GM23338 (cell line): Measurements from ENCODE around the gene INO80C. TPM values are rescaled to one million over a fixed set of nuclear protein-coding genes. Genes with fewer than 3 reads are reported as not detected.

Source experiments
- ATAC-seq: fragments of 200-7000 bp; cut with Tn5 transposase; 3 replicates; pipeline ENCODE4 v1.9.1; 2020
- DNase-seq: peaks from one replicate; pipeline ENCODE4 v3.0.0-alpha.2; 2015; ENCODE audit warnings: low spot score
- H2AFZ ChIP-seq: fragments of 200-600 bp; sonication (generic); 2 replicates; pipeline ENCODE4 v1.8.0; 2016; ENCODE audit warnings: antibody characterized with exemption, mild to moderate bottlenecking, moderate library complexity
- H3F3A ChIP-seq: fragments of 200-600 bp; sonication (generic); replicated peaks from 2 replicates; pipeline ENCODE4 v1.8.0; 2017; ENCODE audit warnings: antibody characterized with exemption, mixed run types, low read depth
- H3K27ac ChIP-seq: fragments of 200-600 bp; sonication (generic); 2 replicates; pipeline ENCODE4 v1.6.1; 2016; ENCODE audit warnings: low read depth
- H3K27me3 ChIP-seq: fragments of 200-600 bp; sonication (generic); 2 replicates; pipeline ENCODE4 v1.8.0; 2016; ENCODE audit warnings: mild to moderate bottlenecking, mixed run types, moderate library complexity; ENCODE audit not compliant: insufficient read depth
- H3K36me3 ChIP-seq: fragments of 200-600 bp; sonication (generic); 2 replicates; pipeline ENCODE4 v1.8.0; 2016; ENCODE audit warnings: mild to moderate bottlenecking; ENCODE audit not compliant: insufficient read depth
- H3K4me1 ChIP-seq: fragments of 200-600 bp; sonication (generic); 2 replicates; pipeline ENCODE4 v1.8.0; 2016; ENCODE audit warnings: mild to moderate bottlenecking, moderate library complexity; ENCODE audit not compliant: insufficient read depth
- H3K4me2 ChIP-seq: fragments of 200-600 bp; sonication (generic); 2 replicates; pipeline ENCODE4 v1.7.1; 2017; ENCODE audit warnings: mixed run types
- H3K4me3 ChIP-seq: fragments of 200-600 bp; sonication (generic); 2 replicates; pipeline ENCODE4 v1.6.1; 2016; ENCODE audit warnings: mixed run types
- H3K79me2 ChIP-seq: fragments of 200-600 bp; sonication (generic); replicated peaks from 2 replicates; pipeline ENCODE4 v1.8.0; 2017; ENCODE audit warnings: mild to moderate bottlenecking; ENCODE audit not compliant: insufficient read depth
- H3K9me2 ChIP-seq: fragments of 200-600 bp; sonication (generic); 2 replicates; pipeline ENCODE4 v1.8.0; 2017; ENCODE audit not compliant: insufficient read depth
- H4K20me1 ChIP-seq: fragments of 200-600 bp; sonication (generic); replicated peaks from 2 replicates; pipeline ENCODE4 v1.8.0; 2017; ENCODE audit warnings: mild to moderate bottlenecking; ENCODE audit not compliant: insufficient read depth
- H3K27ac Mint-ChIP-seq: 2 replicates; pipeline ENCODE4 v1.8.0; 2020; ENCODE audit warnings: inconsistent platforms, mild to moderate bottlenecking, moderate library complexity, mixed read lengths
- H3K27me3 Mint-ChIP-seq: 3 replicates; pipeline ENCODE4 v1.8.0; 2022; ENCODE audit warnings: low read depth, mild to moderate bottlenecking, moderate library complexity, mixed read lengths, inconsistent platforms; ENCODE audit not compliant: insufficient read depth, poor library complexity
- H3K36me3 Mint-ChIP-seq: 3 replicates; pipeline ENCODE4 v1.8.0; 2021; ENCODE audit warnings: low read depth, mild to moderate bottlenecking, inconsistent platforms, moderate library complexity, mixed read lengths
- H3K4me1 Mint-ChIP-seq: 3 replicates; pipeline ENCODE4 v1.8.0; 2020; ENCODE audit warnings: mild to moderate bottlenecking, inconsistent platforms, mixed read lengths
- H3K4me3 Mint-ChIP-seq: 3 replicates; pipeline ENCODE4 v1.8.0; 2021; ENCODE audit warnings: moderate library complexity, mild to moderate bottlenecking, inconsistent platforms, mixed read lengths
- H3K9me3 Mint-ChIP-seq: 3 replicates; pipeline ENCODE4 v1.8.0; 2020; ENCODE audit warnings: moderate library complexity, mild to moderate bottlenecking, inconsistent platforms, mixed read lengths
- CREB1 ChIP-seq: fragments of 250-450 bp; sonication (Bioruptor Pico); IDR thresholded peaks from 2 replicates; pipeline ENCODE4 v1.5.0; 2020; ENCODE audit warnings: low read depth, mild to moderate bottlenecking, moderate library complexity
- CTCF ChIP-seq, 2 experiments: fragments of 200-600 bp in 1 of 2; sonication (generic) in 1 of 2; conservative IDR thresholded peaks; 2 replicates each; pipeline versions ENCODE4 v1.5.1 to v1.6.1; 2016 to 2017; ENCODE audit warnings: antibody characterized with exemption in 2 of 2, low read depth in 2 of 2, mild to moderate bottlenecking in 2 of 2, moderate library complexity in 1 of 2
- ETS1 ChIP-seq: IDR thresholded peaks from 2 replicates; pipeline ENCODE4 v1.6.1; 2016; ENCODE audit warnings: antibody characterized with exemption
- EZH2 ChIP-seq: fragments of 200-600 bp; sonication (generic); IDR thresholded peaks from one replicate; pipeline ENCODE4 v1.8.0; 2017; ENCODE audit warnings: antibody characterized with exemption, mild to moderate bottlenecking, low read depth; ENCODE audit not compliant: unreplicated experiment
- JUNB ChIP-seq: IDR thresholded peaks from one replicate; pipeline ENCODE4 v1.6.1; 2016; ENCODE audit warnings: antibody characterized with exemption; ENCODE audit not compliant: unreplicated experiment
- POLR2AphosphoS5 ChIP-seq: IDR thresholded peaks from 2 replicates; pipeline ENCODE4 v1.6.1; 2016; ENCODE audit warnings: antibody characterized with exemption, low read depth
- REST ChIP-seq: IDR thresholded peaks from one replicate; pipeline ENCODE4 v1.6.1; 2018; ENCODE audit warnings: antibody characterized with exemption; ENCODE audit not compliant: unreplicated experiment
- STAT1 ChIP-seq: IDR thresholded peaks from one replicate; pipeline ENCODE4 v1.6.1; 2016; ENCODE audit warnings: antibody characterized with exemption; ENCODE audit not compliant: unreplicated experiment
- ZNF114 ChIP-seq: fragments of 250-450 bp; sonication (Bioruptor Pico); IDR thresholded peaks from 2 replicates; pipeline ENCODE4 v1.5.0; 2020; ENCODE audit warnings: mild to moderate bottlenecking, moderate library complexity
- ZNF331 ChIP-seq: fragments of 250-450 bp; sonication (Bioruptor Pico); IDR thresholded peaks from 2 replicates; pipeline ENCODE4 v1.5.0; 2020; ENCODE audit warnings: low read depth, mild to moderate bottlenecking, moderate library complexity
- ZNF462 ChIP-seq: fragments of 250-450 bp; sonication (Bioruptor Pico); IDR thresholded peaks from 2 replicates; pipeline ENCODE4 v1.5.0; 2020; ENCODE audit warnings: mild to moderate bottlenecking, moderate library complexity
- polyA plus RNA-seq: library from polyadenylated mRNA; unstranded; fragments of >200 nt; fragmentation: Nextera tagmentation; extraction: Ambion mirVana; gene quantifications from 2 replicates; pipeline ENCODE4 v1.2.1, GENCODE V29; 2016
- total RNA-seq: library from RNA; depleted of rRNA; stranded (reverse); fragments of >200 nt; shearing (Covaris generic); gene quantifications from 2 replicates; pipeline ENCODE4 v1.2.3, GENCODE V29; 2014

Gene INO80C
- total and polyA plus RNA-seq, 2 experiments from 2014 or later: 16.3 to 52.3 TPM

GRCh38 chr18:35443434-35443833, 54.3 kb downstream of the INO80C start (continued):
- TF ChIP-seq REST: no peak
- TF ChIP-seq STAT1: no peak
- no peak for TF ChIP-seq CTCF (conservative IDR thresholded peaks at IDR 0.05; ENCODE audit: low read depth in 2 of 2)
- TF ChIP-seq ZNF331: no peak
- no peak for TF ChIP-seq ZNF114 (CRISPR knock-in tag)
- TF ChIP-seq CREB1 (CRISPR knock-in tag): no peak
- TF ChIP-seq ETS1: no peak
- TF ChIP-seq EZH2: no peak

GRCh38 chr18:35442701-35443100, 55.1 kb downstream of the INO80C start:
- Histone ChIP-seq H3K4me3 (no peak overlapping the region), H3F3A (no peaks in the 10 kb centered on the region), H3K36me3 (no peaks in the 10 kb centered on the region), H2AFZ (no peak overlapping the region), H3K9me2 (no peaks in the 10 kb centered on the region), H3K4me1 (no peaks in the 10 kb centered on the region; the same call in 1 of the 2 replicates), H3K4me2 (no peak overlapping the region), H3K79me2 (no peaks in the 10 kb centered on the region), H3K27me3 (no peaks in the 10 kb centered on the region), H3K27ac (no peak overlapping the region), H4K20me1 (no peaks in the 10 kb centered on the region)
- Mint-ChIP-seq H3K9me3 (no peaks in the 10 kb centered on the region), H3K27ac (no peak overlapping the region), H3K4me3 (no peak overlapping the region), H3K36me3 (no peaks in the 10 kb centered on the region), H3K4me1 (peaks cover 10% of the 10 kb centered on the region), H3K27me3 (peaks cover 6% of the 10 kb centered on the region)
- DNase-seq: no peak
- no peak for ATAC-seq
- TF ChIP-seq JUNB: no peak
- no peak for TF ChIP-seq EZH2
- TF ChIP-seq POLR2AphosphoS5: no peak
- no peak for TF ChIP-seq STAT1
- TF ChIP-seq ZNF462 (CRISPR knock-in tag): no peak
- no peak for TF ChIP-seq ZNF114 (CRISPR knock-in tag)
